Uterus (tissue), 4 donors: ENCODE data around the gene YBX2. TPM values are rescaled to one million over a fixed set of nuclear protein-coding genes. Genes with fewer than 3 reads are reported as not detected.
A peak's percentile ranks its signal among the peaks of the same experiment; 100 is the strongest.

Experiments used
- DNase-seq, 2 donors: peaks; one replicate each; pipeline ENCODE4 v3.0.0-alpha.2; 2019 to 2020
- H3K27ac ChIP-seq, 2 donors: fragments of 200-600 bp; sonication (generic); 1 replicate in 1 of 2; 2 replicates in 1 of 2; pipeline ENCODE4 v1.5.1; 2016 to 2018
- H3K27me3 ChIP-seq, 2 donors: fragments of 200-600 bp; sonication (generic); one replicate each; pipeline ENCODE4 v1.5.1; 2018 to 2019; ENCODE audit warnings: control low read depth in 1 of 2
- H3K36me3 ChIP-seq, 2 donors: fragments of 200-600 bp; sonication (generic); one replicate each; pipeline ENCODE4 v1.5.1; 2019; ENCODE audit warnings: control low read depth in 1 of 2
- H3K4me1 ChIP-seq, 2 donors: fragments of 200-600 bp; sonication (generic); one replicate each; pipeline ENCODE4 v1.5.1; 2018 to 2019; ENCODE audit warnings: control low read depth in 1 of 2
- H3K4me3 ChIP-seq, 2 donors: fragments of 200-600 bp; sonication (generic); 1 replicate in 1 of 2; 2 replicates in 1 of 2; pipeline ENCODE4 v1.5.1; 2018 to 2019; ENCODE audit warnings: mild to moderate bottlenecking in 1 of 2
- H3K9me3 ChIP-seq, 2 donors: fragments of 200-600 bp; sonication (generic); one replicate each; pipeline ENCODE4 v1.5.1; 2019; ENCODE audit warnings: control low read depth in 1 of 2
- POLR2A ChIP-seq, 2 donors: fragments of 450-650 bp; IDR thresholded peaks; one replicate each; pipeline ENCODE4 v1.6.1; 2016; ENCODE audit warnings: antibody characterized with exemption in 2 of 2, mild to moderate bottlenecking in 1 of 2, moderate library complexity in 1 of 2
- intact Hi-C: fragments of 100-400 bp; cut with DNase I; formaldehyde crosslinking; loops from one replicate; pipeline ENCODE4 v1.15.1; 2023; ENCODE audit warnings: low total_unique reads
- total RNA-seq, 4 donors: library from RNA; depleted of rRNA in 3 of 4; stranded (reverse); fragments of >200 nt in 3 of 4; gene quantifications; one replicate each; pipeline versions ENCODE4 v1.1.0 to v1.2.4, GENCODE V29; 2014 to 2023
- TF ChIP-seq, protein P1 (sequence below), 4 experiments: fragments of 200-600 bp in 2 of 4; fragments of 450-650 bp in 2 of 4; sonication (generic) in 2 of 4; IDR thresholded peaks; one replicate each; pipeline ENCODE4 v1.5.1; 2016 to 2019; ENCODE audit warnings: antibody characterized with exemption in 4 of 4, mild to moderate bottlenecking in 2 of 4, moderate library complexity in 1 of 4
- donor health status: DM: yes; HTN: yes; CAD: no.

YBX2 gene
- total RNA-seq, 4 donors from 2014 or later, result 2.4 to 4.4 TPM; not detected in 2

DNA sequence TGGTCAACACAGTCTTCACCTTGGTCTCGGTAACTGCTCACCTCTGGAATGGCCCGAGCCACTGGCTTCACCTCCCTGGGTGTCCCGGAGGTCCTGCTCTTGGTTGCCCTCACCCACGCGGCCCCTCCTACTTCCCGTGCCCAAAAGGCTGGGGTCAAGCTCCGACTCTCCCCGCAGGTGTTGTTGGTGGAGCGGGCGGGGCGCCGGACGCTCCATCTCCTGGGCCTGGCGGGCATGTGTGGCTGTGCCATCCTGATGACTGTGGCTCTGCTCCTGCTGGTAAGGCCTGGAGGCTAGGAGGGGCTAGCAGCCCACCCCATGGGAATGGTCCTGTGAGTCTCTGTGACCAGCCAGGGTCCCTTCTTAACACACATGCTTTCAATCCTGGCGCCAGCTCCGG, 9.5 kb downstream of the YBX2 start:
- intact Hi-C loops, result no loop called here
- Histone ChIP-seq H3K27me3 (no peaks in the 10 kb centered on the region), H3K9me3 (no peaks in the 10 kb centered on the region), H3K4me3 (no peak overlapping the region), H3K4me1 (peaks cover 0 to 16% of the 10 kb centered on the region in 2 donors), H3K27ac (no peak overlapping the region), H3K36me3 (no peaks in the 10 kb centered on the region)
- no peak for DNase-seq
- TF ChIP-seq POLR2A (IDR thresholded peaks at IDR 0.05), result no peak
- TF ChIP-seq, protein P1, sequence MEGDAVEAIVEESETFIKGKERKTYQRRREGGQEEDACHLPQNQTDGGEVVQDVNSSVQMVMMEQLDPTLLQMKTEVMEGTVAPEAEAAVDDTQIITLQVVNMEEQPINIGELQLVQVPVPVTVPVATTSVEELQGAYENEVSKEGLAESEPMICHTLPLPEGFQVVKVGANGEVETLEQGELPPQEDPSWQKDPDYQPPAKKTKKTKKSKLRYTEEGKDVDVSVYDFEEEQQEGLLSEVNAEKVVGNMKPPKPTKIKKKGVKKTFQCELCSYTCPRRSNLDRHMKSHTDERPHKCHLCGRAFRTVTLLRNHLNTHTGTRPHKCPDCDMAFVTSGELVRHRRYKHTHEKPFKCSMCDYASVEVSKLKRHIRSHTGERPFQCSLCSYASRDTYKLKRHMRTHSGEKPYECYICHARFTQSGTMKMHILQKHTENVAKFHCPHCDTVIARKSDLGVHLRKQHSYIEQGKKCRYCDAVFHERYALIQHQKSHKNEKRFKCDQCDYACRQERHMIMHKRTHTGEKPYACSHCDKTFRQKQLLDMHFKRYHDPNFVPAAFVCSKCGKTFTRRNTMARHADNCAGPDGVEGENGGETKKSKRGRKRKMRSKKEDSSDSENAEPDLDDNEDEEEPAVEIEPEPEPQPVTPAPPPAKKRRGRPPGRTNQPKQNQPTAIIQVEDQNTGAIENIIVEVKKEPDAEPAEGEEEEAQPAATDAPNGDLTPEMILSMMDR (IDR thresholded peaks at IDR 0.05), result no peak

- Histone ChIP-seq H3K27ac (no peak overlapping the region), H3K9me3 (no peaks in the 10 kb centered on the region), H3K27me3 (no peaks in the 10 kb centered on the region), H3K4me1 (peaks cover 0 to 16% of the 10 kb centered on the region in 2 donors), H3K4me3 (no peak overlapping the region), H3K36me3 (no peaks in the 10 kb centered on the region)
- no peak for DNase-seq
- TF ChIP-seq POLR2A (IDR thresholded peaks at IDR 0.05), result no peak
- TF ChIP-seq, protein P1 (IDR thresholded peaks at IDR 0.05), result no peak
- intact Hi-C loops, result no loop called here
These were observed 10.8 kb downstream of the YBX2 start for GRCh38 chr17:7283471-7284216.

DNA sequence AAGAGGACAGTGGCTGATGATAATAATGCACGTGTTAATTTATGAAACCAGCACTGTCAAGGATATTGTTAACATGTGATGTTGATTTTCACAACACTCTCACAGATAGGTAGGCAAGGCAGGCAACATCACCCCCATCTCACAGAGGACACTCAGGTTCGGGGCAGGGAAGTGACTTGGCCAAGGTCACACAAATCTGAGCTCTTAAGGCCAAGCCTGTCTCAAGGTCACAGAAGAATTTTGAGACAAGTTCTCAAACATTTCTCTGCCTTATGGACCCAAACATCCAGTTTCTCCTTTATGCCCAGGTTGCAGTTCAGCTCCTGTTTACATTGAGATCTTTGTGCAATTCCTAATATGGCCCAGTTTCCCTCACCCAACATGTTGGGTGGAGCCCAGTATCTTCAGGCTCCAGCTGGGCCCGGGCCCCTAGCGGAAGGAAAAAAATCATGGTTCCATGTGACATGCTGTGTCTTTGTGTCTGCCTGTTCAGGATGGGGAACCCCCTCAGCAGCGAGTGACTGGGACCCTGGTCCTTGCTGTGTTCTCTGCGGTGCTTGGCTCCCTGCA, 11.6 kb downstream of the YBX2 start:
- intact Hi-C loops, result no loop called here
- no peaks in the 10 kb centered on the region for H3K9me3 ChIP-seq
- peaks cover 0 to 16% of the 10 kb centered on the region in 2 donors for H3K4me1 ChIP-seq
- DNase-seq, result no peak
- TF ChIP-seq, protein P1 (IDR thresholded peaks at IDR 0.05), result no peak
- TF ChIP-seq POLR2A (IDR thresholded peaks at IDR 0.05), result no peak
- H3K36me3 ChIP-seq, result no peaks in the 10 kb centered on the region
- no peaks in the 10 kb centered on the region for H3K27me3 ChIP-seq
- peak overlapping the region in 1 of 2 donors; percentile 42 for H3K4me3 ChIP-seq
- peak overlapping the region in 1 of 2 donors; percentile 75 for H3K27ac ChIP-seq

- Histone ChIP-seq H3K9me3 (no peaks in the 10 kb centered on the region), H3K4me1 (peaks cover 0 to 16% of the 10 kb centered on the region in 2 donors), H3K4me3 (peak overlapping the region; percentile 34 to 42), H3K27ac (peak overlapping the region; percentile 60 to 75), H3K27me3 (no peaks in the 10 kb centered on the region), H3K36me3 (no peaks in the 10 kb centered on the region)
- TF ChIP-seq, protein P1 (IDR thresholded peaks at IDR 0.05), result no peak
- TF ChIP-seq POLR2A (IDR thresholded peaks at IDR 0.05), result no peak
- intact Hi-C loops, result loop anchor here (2.0 kb wide), 1 partner anchor 15 kb away; no protein-coding TSS in a partner anchor
- DNase-seq, result peak; percentile 40 to 51
These were observed 12.3 kb downstream of the YBX2 start for GRCh38 chr17:7281953-7282751.
